OCI-LY3 (cell line): ENCODE data around the gene PLEK2.

Experiments used
- H2AFZ ChIP-seq: fragments of 200-600, 300-600 bp; shearing (Covaris generic); 2 replicates; pipeline ENCODE4 v1.6.0; 2014; ENCODE audit warnings: antibody characterized with exemption, low read depth, low read length
- H3K27ac ChIP-seq: fragments of 200-600, 300-600 bp; sonication (generic); 2 replicates; pipeline ENCODE4 v1.5.1; 2014; ENCODE audit warnings: mild to moderate bottlenecking, low read length, moderate library complexity, mixed read lengths
- H3K27me3 ChIP-seq: fragments of 200-600, 300-600 bp; sonication (generic); 2 replicates; pipeline ENCODE4 v1.6.1; 2014; ENCODE audit warnings: low read depth, low read length, mixed read lengths
- H3K36me3 ChIP-seq: fragments of 200-600, 300-600 bp; sonication (generic); replicated peaks from 2 replicates; pipeline ENCODE3; 2014; ENCODE audit warnings: low read depth, low read length, mixed read lengths
- H3K4me1 ChIP-seq: fragments of 300-600, 200-600 bp; sonication (generic); 2 replicates; pipeline ENCODE4 v1.6.1; 2014; ENCODE audit warnings: low read length, mixed read lengths
- H3K4me2 ChIP-seq: fragments of 200-600, 300-600 bp; sonication (generic); 2 replicates; pipeline ENCODE4 v1.6.1; 2014; ENCODE audit warnings: low read length, mixed read lengths
- H3K4me3 ChIP-seq: fragments of 300-600, 200-600 bp; sonication (generic); 2 replicates; pipeline ENCODE4 v1.5.1; 2014; ENCODE audit warnings: antibody characterized with exemption, mild to moderate bottlenecking, low read length, moderate library complexity
- H3K79me2 ChIP-seq: fragments of 300-600, 200-600 bp; shearing (Covaris generic); 2 replicates; pipeline ENCODE4 v1.6.1; 2014; ENCODE audit warnings: mild to moderate bottlenecking, low read length, mixed read lengths
- H3K9ac ChIP-seq: fragments of 300-600, 200-600 bp; shearing (Covaris generic); 2 replicates; pipeline ENCODE4 v1.6.0; 2014; ENCODE audit warnings: mild to moderate bottlenecking, low read length, moderate library complexity
- H3K9me3 ChIP-seq: fragments of 200-600, 300-600 bp; shearing (Covaris generic); 2 replicates; pipeline ENCODE4 v1.6.1; 2014; ENCODE audit warnings: low read length, mixed read lengths; ENCODE audit not compliant: insufficient read depth
- H4K20me1 ChIP-seq: fragments of 200-600, 300-600 bp; sonication (generic); 2 replicates; pipeline ENCODE4 v1.6.1; 2016; ENCODE audit warnings: low read length, mixed read lengths; ENCODE audit not compliant: insufficient read depth
- CTCF ChIP-seq: fragments of 200-600, 300-600 bp; sonication (generic); IDR thresholded peaks from 2 replicates; pipeline ENCODE4 v1.5.1; 2014; ENCODE audit warnings: antibody characterized with exemption, low read length, low read depth
- EZH2phosphoT487 ChIP-seq: fragments of 200-600 bp; shearing (Covaris generic); IDR thresholded peaks from 2 replicates; pipeline ENCODE4 v1.6.1; 2018; ENCODE audit warnings: antibody characterized with exemption, mixed run types, low read depth

PLEK2 gene

GRCh38 chr14:67360470-67361206 lies 51.3 kb downstream of the PLEK2 start:
- TF ChIP-seq CTCF (no peak), EZH2phosphoT487 (no peak)
- peaks cover 11% of the 10 kb centered on the region for H4K20me1 ChIP-seq
- peak overlapping the region; percentile 77 for H3K27ac ChIP-seq

DNA sequence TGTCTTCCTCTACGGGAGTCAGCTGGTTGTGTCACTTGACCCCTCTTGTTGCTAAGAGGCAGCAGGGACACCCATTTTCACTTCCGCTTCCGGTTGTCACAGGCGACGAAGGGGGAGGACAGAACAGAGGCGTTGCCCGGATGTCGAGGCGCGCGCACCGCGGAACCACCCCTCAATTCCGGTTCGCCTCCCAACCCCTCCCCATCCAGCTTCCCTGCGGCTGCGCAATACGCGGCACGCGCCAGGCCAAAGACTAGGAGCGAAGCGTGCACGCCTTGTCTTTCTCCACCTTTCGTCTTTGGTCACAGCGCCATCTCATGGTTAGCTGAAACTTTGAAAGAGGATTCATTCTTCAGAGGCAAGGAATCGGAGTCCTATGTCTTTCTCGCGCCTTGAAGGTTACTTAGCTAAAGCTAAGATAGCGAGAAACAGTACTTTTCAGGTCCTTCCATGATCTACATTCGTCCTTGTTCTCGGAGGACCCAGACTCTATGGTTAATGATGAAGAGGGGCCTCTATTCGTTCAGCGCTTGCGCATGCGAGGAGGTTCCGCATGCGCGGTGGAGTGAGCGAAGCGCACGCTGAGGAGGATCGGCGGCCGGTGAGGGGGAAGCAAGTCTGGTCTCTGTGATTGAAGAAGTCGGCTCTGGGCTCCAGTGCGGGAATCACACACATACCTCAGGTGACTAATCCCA lies 52.0 kb downstream of the PLEK2 start, which contains the start of the genes ATP6V1D and EIF2S1:
ATP6V1D (minus strand) TSS at position 30 of the 695 bp plus-strand sequence. CDS start 106 bp downstream, outside the sequence.
EIF2S1 (plus strand) TSS at position 554 of the 695 bp plus-strand sequence. CDS start 4,440 bp downstream, outside the sequence.
- TF ChIP-seq CTCF (peak; percentile 100), EZH2phosphoT487 (no peak)
- Histone ChIP-seq H3K9me3 (no peaks in the 10 kb centered on the region), H3K36me3 (peaks cover 4% of the 10 kb centered on the region), H4K20me1 (peaks cover 11% of the 10 kb centered on the region), H3K4me1 (peaks cover 28% of the 10 kb centered on the region), H3K9ac (peak within 1 kb of the TSS; percentile 84), H3K79me2 (peaks cover 65% of the 10 kb centered on the region), H3K4me3 (peak within 1 kb of the TSS; percentile 94), H3K27ac (peak within 1 kb of the TSS; percentile 77), H2AFZ (peak within 1 kb of the TSS; percentile 95), H3K27me3 (no peaks in the 10 kb centered on the region), H3K4me2 (peak within 1 kb of the TSS; percentile 94)

More at GRCh38 chr14:67360470-67361206, 51.3 kb downstream of the PLEK2 start:
- H3K4me3 ChIP-seq: peak overlapping the region; percentile 94
- peaks cover 28% of the 10 kb centered on the region for H3K4me1 ChIP-seq
- H3K79me2 ChIP-seq: peaks cover 72% of the 10 kb centered on the region
- H2AFZ ChIP-seq: peak overlapping the region; percentile 53; the same call in 1 of the 2 replicates
- H3K9me3 ChIP-seq: no peaks in the 10 kb centered on the region
- H3K36me3 ChIP-seq: peaks cover 11% of the 10 kb centered on the region
- H3K9ac ChIP-seq: peak overlapping the region; percentile 84
- no peaks in the 10 kb centered on the region for H3K27me3 ChIP-seq
- peak overlapping the region; percentile 80 for H3K4me2 ChIP-seq

DNA sequence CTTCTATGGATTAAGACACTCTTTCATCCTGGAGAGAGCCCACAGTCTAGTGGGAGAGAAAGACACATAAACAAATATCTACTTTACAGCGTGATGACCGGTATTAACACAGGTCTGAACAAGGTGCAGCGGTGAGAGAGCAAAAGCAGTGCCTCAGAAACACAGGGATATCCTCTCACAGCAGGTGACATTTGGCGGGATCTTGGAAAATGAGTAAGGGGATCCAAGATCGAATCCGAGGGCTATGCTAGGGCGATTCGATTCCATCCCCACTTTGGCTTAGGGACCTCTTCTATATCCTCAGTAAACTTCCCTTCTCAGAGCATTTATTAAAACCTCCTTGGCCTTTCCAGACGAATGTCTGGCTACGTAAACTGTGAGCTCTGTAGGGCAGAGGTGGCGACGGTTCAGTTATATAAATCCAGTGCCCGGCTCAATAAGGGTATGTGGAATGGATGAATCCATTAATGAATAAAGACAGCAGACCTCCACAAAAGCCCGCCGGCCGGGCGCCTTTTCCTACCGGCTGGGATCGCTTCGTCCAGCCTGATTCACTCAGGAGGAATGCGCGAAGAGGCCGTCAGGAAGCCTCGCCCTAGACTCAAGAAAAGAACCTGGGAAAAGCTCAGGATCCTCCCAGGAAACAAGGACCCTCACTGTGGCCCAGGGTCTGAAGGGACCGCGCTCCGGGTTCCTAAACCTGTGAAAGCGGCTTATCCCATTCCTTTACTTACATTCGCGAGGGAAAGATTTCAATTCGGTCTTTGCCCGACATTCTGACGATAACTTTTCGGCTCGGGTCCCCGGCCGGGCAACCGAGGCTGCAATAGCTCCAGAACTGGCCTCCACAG lies 52.8 kb downstream of the PLEK2 start:
- Histone ChIP-seq H3K4me1 (peaks cover 28% of the 10 kb centered on the region), H3K79me2 (peaks cover 58% of the 10 kb centered on the region), H3K4me3 (peak overlapping the region; percentile 94), H3K27ac (0 out of 2 replicates have a peak overlapping the region, but pooled peaks have one; percentile 9), H4K20me1 (peaks cover 11% of the 10 kb centered on the region), H3K27me3 (no peaks in the 10 kb centered on the region), H3K9ac (peak overlapping the region; percentile 78), H2AFZ (peak overlapping the region; percentile 68; the same call in 1 of the 2 replicates), H3K9me3 (no peaks in the 10 kb centered on the region), H3K36me3 (no peaks in the 10 kb centered on the region), H3K4me2 (peak overlapping the region; percentile 94)
- TF ChIP-seq CTCF: no peak
- no peak for TF ChIP-seq EZH2phosphoT487
